ENCODE measurements around the gene RPA1.
"Not testable (repeated sequence)": the region's sequence is repeated elsewhere in the genome, so short reads cannot be mapped to it uniquely, and the experiment has no call there.

Gene RPA1

GRCh38 chr17:1820528-1821252, 9.1 kb upstream of the RPA1 start:
- no peak for DNase-seq

DNA sequence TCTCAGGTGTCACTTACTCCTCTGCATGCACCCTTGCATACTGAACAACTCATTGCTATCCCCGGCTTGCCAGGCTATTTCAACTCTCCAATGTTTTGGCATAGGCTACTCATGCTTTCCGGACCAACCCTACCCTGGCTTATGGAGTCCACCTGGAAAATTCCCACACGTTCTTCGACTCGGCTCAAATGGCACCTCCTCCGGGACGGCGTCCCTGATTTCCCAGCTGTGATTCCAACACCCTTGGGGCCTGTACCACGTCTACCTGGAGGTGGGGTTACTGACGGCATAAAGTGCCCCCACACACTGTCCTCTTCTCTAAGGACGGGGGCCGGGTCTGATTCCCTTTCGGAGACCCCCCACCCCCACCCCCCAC, 601 bp upstream of the RPA1 start:
- DNase-seq = no peak

DNA sequence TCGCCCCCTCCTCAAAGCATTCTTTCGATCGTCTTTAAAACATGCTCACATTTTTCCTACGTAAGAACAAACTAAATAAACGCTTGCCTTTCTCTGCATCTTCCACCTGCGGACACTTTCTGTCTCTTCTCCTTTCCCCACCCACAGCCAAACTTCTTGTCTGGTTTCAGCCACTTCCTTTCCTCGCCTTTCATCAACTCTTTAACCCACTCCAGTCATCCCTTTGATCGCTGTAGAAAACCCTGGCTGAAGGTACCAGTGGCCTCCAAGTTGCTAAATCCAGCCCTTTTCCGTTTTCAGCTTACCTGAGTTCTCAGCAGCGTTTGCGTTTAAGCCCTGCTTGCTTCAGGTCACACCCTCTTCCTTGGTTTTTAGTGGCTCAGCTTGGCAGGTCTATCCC, 483 bp downstream of the RPA1 start:
- DNase-seq = no peak

DNA sequence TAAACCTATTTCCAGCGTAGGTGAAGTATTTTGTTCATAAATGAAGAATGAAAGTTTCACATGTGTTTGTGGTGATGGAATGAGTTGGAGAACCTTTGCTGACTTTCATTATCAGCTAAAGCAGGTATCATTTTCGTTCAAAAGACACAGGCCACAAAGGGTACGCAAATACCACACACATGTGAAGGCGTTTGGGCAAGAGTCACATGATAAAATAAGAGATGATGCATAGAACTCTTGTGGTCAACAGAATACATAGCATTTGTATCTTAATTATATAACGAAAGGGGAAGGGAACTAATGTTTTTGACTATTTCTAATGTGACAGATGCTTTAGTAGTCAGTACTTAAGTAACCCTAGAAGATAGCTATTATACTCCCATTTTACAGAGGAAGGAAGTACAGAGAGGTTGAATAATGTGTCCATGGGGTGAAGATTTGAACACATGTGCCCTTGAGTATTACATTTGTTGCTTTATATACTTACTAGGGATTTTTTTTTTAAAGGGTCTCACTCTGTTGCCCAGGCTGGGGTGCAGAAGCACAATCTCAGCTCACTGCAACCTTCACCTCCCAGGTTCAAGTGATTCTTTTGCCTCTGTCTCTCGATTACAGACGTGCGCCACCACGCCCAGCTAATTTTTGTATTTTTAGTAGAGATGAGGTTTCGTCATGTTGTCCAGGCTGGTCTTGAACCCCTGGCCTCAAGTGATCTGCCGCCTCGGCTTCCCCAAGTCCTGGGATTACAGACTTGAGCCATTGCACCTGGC, 4.8 kb downstream of the RPA1 start:
- DNase-seq = no peak

GRCh38 chr17:1839516-1839915, 9.7 kb downstream of the RPA1 start:
- no peak for DNase-seq

- no peak for DNase-seq
Measured at GRCh38 chr17:1843947-1844346, 14.1 kb downstream of the RPA1 start.

- DNase-seq = no peak
Measured at GRCh38 chr17:1847191-1847590, 17.4 kb downstream of the RPA1 start.

- no peak for DNase-seq
Measured at GRCh38 chr17:1852327-1852726, 22.5 kb downstream of the RPA1 start.

GRCh38 chr17:1853698-1854097, 23.9 kb downstream of the RPA1 start:
- no peak for DNase-seq

DNA sequence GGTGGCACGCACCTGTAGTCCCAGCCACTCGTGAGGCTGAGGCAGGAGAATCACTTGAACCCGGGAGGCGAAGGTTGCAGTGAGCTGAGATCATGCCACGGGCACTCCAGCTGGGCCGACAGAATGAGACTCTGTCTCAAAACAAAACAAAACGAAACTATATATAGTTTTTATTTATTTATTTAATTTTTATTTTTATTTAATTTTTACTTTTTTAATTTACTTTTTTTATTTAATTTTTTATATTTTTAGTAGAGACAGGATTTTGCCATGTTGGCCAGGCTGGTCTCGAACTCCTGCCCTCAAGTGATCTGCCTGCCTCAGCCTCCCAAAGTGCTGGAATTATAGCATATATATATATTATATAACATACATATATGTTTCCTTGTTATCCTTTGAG, 26.7 kb downstream of the RPA1 start:
- not testable (repeated sequence) for DNase-seq

DNA sequence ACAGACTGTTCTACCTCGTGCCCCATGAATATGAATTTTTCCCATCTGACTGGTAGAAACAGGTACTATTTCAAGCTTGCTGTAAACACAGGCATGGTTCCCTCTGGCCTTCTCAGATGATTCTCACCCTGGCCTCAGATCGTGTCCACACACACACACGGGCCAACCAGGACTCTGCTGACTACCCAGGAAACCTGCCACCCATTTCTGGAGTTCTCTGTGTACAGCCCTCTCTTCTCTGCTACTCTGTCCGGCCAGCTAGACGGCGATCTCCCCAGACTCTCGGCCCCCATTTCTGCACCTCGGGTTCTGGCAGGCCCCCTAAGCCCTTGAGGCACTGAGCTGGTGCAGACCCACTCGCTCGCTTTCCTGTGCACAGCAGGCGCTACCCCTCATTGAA, 31.2 kb downstream of the RPA1 start:
- DNase-seq = no peak

GRCh38 chr17:1861391-1862010, 31.7 kb downstream of the RPA1 start:
- DNase-seq = no peak

DNA sequence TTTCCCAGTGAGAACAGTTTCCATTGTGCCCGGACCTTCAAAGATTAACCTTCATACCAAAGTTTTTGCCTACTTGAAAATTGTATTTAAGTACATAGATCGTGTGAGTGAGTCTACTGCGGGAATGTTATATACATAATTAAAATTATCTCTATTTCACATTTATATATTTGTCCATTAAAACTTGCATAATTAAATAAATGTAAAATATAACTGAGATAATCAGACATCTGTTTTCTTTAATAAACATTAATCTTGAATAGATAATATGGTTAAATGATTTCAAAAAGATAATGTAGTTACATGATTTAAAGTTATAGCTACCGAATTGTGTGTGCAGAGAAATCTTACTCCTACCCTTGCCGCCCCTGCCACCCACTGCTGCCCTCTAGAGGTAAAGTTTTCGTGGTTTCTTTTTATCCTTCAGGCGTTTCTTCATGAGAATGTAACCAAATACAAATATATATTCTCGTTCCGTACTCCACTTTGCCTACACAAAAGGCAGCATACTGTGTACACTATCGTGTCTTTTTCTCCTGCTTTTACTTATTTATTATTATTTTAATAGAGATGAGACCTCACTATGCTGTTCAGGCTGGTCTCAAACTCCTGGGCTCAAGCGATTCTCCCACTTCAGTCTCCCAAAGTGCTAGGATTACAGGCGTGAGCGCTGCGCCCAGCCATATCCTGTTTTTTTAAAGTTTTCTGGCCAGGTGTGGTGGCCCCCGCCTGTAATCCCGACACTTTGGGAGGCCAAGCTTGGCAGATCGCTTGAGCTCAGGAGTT, 35.6 kb downstream of the RPA1 start:
- DNase-seq = peak; percentile 38

DNA sequence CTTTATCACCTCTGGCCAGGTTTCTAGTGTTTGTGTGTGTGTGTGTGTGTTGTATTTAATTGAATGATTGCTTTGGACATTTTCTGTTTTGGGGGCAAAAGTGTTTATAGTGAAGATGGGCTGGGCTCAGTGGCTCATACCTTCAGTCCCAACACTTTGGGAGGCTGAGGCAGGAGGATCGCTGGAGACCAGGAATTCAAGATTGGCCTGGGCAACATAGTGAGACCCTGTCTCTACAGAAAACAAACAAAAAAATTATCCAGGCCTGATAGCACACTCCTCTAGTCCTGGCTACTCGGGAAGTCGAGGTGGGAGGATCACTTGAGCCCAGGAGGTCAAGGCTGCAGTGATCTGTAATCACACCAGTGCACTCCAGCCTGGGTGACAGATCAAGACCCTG, 37.5 kb downstream of the RPA1 start:
- DNase-seq = no peak

DNA sequence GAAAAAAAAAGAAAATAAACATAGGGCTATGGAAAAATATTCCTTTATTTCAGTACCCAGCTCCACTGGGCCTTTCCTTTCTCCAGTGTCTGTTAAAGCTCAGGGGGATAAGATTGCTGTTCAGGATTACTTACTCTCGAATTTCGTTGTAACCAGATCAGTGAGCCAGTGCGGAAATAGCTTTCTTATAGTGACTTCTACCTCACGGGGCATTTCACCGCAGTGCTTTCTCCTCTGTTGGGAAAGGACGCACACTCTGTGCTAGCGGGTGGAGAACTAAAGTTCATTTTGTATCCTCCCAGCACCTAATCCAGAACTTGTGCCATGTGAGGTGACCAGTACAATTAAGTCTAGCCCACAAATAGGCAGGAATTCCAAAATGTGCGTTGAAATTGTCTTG, 38.3 kb downstream of the RPA1 start:
- DNase-seq = no peak

DNA sequence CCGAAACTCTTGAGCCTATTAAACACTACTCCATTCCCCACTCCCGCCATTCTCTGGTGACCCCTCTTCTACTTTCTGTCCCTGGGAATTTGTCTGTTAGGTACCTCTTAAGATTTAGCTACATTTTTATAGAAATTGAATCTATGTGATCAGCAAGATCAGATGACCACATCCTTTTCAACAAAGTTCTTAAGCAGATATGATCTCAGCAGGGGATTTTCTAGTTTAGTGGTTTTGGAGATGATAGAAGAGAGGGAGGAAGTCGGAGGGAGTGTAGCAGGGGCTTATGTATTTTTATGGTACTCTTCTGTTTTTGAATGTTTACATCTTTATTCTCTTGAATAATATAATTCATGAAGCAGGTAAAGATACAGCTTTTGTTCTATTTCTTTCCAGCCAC, 40.8 kb downstream of the RPA1 start:
- no peak for DNase-seq

GRCh38 chr17:1871756-1872155, 42.0 kb downstream of the RPA1 start:
- DNase-seq = no peak

DNA sequence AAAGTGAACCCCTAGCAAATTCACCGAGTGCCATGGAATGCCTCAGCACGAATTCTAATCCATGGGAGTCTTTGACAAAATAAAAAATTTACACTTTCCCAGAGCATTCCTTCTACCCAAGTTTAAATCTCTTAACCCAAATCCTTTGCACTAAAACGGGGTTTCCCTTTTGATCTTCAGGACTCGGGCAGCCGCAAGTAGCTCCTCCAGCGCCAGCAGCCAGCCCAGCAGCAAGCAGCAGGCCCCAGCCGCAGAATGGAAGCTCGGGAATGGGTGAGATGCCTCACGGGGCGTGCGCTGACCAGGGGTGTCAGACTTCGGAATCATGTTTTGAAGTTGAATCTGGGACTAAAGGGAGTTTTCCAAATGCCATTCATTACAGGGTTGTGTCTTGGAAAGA, 42.4 kb downstream of the RPA1 start:
- no peak for DNase-seq

DNA sequence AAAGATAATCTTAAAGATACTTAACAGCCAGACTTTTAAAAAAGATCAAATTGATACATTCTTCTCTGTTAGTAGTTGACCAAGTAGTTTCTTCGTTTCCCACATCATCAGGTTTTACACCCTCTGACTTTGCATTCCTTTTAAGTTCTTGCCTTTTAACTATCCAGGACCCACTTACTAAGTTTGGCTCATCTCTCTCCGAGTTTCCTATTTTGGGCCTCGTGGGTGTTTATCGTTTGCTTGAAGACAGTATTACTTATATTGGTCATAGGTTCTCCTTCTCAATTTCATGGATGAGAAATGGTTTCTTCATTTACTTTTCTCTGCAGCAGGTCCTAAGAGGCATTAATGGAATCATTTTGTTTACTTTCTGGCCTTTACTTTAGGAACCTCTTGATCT, 43.2 kb downstream of the RPA1 start:
- no peak for DNase-seq

DNA sequence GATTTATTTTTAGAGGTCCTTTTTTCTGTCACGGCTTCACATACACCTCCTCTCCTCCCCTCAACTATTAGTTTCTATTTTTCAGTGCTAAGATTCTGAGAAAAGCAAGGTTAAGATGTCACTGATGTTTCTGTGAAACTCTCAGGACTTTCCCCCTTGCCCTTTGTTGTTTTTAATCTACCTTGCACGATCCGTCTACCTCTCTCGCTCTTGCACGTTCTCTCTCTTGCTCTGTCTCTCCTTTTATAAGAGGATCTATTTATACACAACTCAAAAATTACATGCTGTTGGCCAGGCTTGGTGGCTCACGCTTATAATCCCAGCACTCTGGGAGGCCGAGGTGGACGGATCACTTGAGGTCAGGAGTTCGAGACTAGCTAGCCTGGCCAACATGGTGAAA, 43.6 kb downstream of the RPA1 start:
- DNase-seq = no peak

DNA sequence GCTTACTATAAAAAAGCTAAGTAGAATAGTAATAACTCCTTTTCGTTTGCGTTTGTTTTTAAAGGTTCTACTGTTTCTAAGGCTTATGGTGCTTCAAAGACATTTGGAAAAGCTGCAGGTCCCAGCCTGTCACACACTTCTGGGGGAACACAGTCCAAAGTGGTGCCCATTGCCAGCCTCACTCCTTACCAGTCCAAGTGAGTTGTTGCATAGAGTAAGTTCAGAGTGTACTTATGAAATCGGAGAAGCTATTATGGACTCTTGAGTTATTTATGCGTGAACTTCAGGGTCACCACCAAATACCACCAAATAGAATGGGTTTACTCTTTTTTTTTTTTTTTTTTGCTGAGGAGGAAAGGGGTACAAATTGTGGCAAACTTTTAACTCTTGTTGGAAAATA, 45.8 kb downstream of the RPA1 start:
- no peak for DNase-seq

GRCh38 chr17:1878419-1879121, 48.8 kb downstream of the RPA1 start:
- DNase-seq = no peak

Measured in NCI-H1436 (cell line).